Endothelial cell of umbilical vein (primary cell): ENCODE results near the gene WDR48.

Experiments used
- CTCF ChIP-seq, 2 donors: IDR thresholded peaks; 1 replicate in 1 of 2; 2 replicates in 1 of 2; pipeline ENCODE4 v1.5.1; 2011; ENCODE audit warnings: low read length in 2 of 2, mild to moderate bottlenecking in 2 of 2, moderate library complexity in 2 of 2, control low read depth in 1 of 2, inconsistent platforms in 1 of 2, low read depth in 1 of 2; ENCODE audit not compliant: insufficient read depth in 1 of 2; ENCODE audit errors: extremely low read depth in 1 of 2
- EZH2 ChIP-seq: IDR thresholded peaks from 2 replicates; pipeline ENCODE4 v1.6.1; 2012; ENCODE audit warnings: borderline replicate concordance, low read depth, mild to moderate bottlenecking, moderate library complexity, low read length, inconsistent platforms; ENCODE audit not compliant: severe bottlenecking
- FOS ChIP-seq: IDR thresholded peaks from 2 replicates; pipeline ENCODE4 v1.6.1; 2011; ENCODE audit warnings: mild to moderate bottlenecking, low read length, moderate library complexity, borderline replicate concordance; ENCODE audit not compliant: insufficient read depth
- GATA2 ChIP-seq: IDR thresholded peaks from 2 replicates; pipeline ENCODE4 v1.7.0; 2011; ENCODE audit warnings: low read depth, mild to moderate bottlenecking, moderate library complexity, mixed read lengths, low read length; ENCODE audit not compliant: insufficient read length, insufficient read depth
- JUN ChIP-seq: IDR thresholded peaks from 2 replicates; pipeline ENCODE4 v1.6.1; 2011; ENCODE audit warnings: borderline replicate concordance, low read depth; ENCODE audit not compliant: insufficient read length, insufficient read depth
- POLR2A ChIP-seq: IDR thresholded peaks from 2 replicates; pipeline ENCODE4 v1.6.1; 2012; ENCODE audit warnings: low read depth, mild to moderate bottlenecking, control low read depth, low read length
- POLR2AphosphoS5 ChIP-seq: IDR thresholded peaks from 2 replicates; pipeline ENCODE4 v1.6.1; 2012; ENCODE audit warnings: low read depth, mild to moderate bottlenecking, control low read depth, low read length, moderate library complexity; ENCODE audit not compliant: insufficient read depth
- TF ChIP-seq, protein P1 (sequence below): IDR thresholded peaks from 2 replicates; pipeline ENCODE4 v1.6.1; 2011; ENCODE audit not compliant: insufficient read depth, insufficient read length

DNA sequence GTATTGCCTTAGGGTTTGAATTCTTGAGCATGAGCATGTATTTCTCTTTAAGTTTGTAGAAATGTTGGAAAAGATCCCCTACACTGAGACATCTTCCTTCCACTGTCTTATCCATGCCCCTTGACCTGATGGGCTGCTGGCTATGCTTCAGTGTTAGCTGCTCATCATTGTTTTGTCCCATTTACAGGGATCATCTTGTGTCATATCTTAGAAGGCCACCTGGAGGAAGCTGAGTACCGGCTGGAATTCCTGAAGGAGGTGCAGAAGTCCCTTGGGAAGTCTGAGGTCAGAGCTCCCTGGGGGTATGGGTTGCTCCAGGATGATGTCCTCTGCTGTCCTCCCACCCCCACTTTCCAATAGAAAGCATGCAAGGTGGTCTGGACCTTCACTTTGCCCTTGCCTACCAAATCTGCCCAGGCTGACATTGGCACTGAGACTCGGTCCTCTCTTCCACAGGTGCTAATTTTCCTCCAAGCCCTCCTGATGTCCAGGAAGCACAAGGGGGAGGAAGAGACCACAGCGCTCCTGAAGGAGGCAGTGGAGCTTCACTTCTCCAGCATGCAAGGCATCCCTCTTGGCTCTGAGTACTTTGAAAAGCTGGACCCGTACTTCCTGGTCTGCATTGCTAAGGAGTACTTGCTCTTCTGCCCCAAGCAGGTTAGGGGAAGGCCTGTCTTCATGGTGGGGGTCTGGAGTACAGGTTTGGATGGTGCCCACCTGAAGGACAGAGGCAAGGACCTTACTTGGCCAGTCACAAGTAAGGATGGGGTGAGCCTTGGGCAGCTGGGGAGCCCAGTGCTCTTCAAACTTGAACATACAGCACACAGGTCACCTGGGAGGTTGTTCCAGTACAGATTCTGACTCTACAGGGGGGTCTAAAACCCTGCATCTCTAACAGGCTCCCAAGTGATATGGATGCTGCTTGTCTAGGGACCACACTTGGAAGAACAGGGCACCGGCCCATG lies 73.3 kb downstream of the WDR48 start:
- peak; percentile 33 to 42 for TF ChIP-seq CTCF (IDR thresholded peaks at IDR 0.05; ENCODE audit: extremely low read depth in 1 of 2, insufficient read depth in 1 of 2, low read depth in 1 of 2, low read length in 2 of 2)
- TF ChIP-seq FOS, result no peak
- no peak for TF ChIP-seq POLR2A
- TF ChIP-seq, protein P1, sequence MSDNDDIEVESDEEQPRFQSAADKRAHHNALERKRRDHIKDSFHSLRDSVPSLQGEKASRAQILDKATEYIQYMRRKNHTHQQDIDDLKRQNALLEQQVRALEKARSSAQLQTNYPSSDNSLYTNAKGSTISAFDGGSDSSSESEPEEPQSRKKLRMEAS, result no peak
- TF ChIP-seq POLR2AphosphoS5, result no peak
- TF ChIP-seq EZH2, result no peak
- no peak for TF ChIP-seq GATA2
- TF ChIP-seq JUN, result no peak
